Panc1 (cell line): ENCODE results near the gene ZSWIM3. TPM values are rescaled to one million over a fixed set of nuclear protein-coding genes. Genes with fewer than 3 reads are reported as not detected.

ENCODE experiments used
- ATAC-seq: fragments of 200-7000 bp; cut with Tn5 transposase; 2 replicates; pipeline ENCODE4 v1.9.1; 2020; ENCODE audit warnings: mild to moderate bottlenecking, moderate library complexity
- BruUV-seq: library from RNA; stranded (reverse); fragments of 400-500 nt; replicated peaks from 2 replicates; lab custom pipeline; 2021; lab: Mats Ljungman, UMichigan
- CTCF ChIA-PET: fragments of 300-600 bp; sonication (Branson Sonifier 250); formaldehyde crosslinking; loops from one replicate; lab custom pipeline; 2022; ENCODE audit warnings: antibody characterized with exemption; lab: Charles Lee
- POLR2A ChIA-PET: fragments of 300-600 bp; sonication (Branson Sonifier 250); formaldehyde crosslinking; loops from one replicate; lab custom pipeline; 2022; ENCODE audit warnings: antibody characterized with exemption; lab: Charles Lee
- DNase-seq: peaks from one replicate; pipeline ENCODE4 v3.0.0-alpha.2; 2010; ENCODE audit warnings: low read depth, low spot score
- H3K27ac ChIP-seq: 2 replicates; pipeline ENCODE4 v1.5.1; 2011; ENCODE audit warnings: mild to moderate bottlenecking, low read length, inconsistent platforms
- H3K27me3 ChIP-seq: fragments of 200-500 bp; sonication (Bioruptor generic); 2 replicates; pipeline ENCODE4 v1.6.0; 2014; ENCODE audit warnings: low read length, inconsistent platforms; ENCODE audit not compliant: control insufficient read depth, insufficient read depth
- H3K36me3 ChIP-seq: fragments of 200-500 bp; sonication (Bioruptor generic); 2 replicates; pipeline ENCODE4 v1.5.1; 2014; ENCODE audit warnings: inconsistent platforms, mild to moderate bottlenecking, low read length, moderate library complexity; ENCODE audit not compliant: control insufficient read depth, insufficient read depth
- H3K4me1 ChIP-seq: 2 replicates; pipeline ENCODE4 v1.5.1; 2011; ENCODE audit warnings: inconsistent platforms, mild to moderate bottlenecking, low read length, moderate library complexity; ENCODE audit not compliant: control insufficient read depth, insufficient read depth
- H3K4me3 ChIP-seq, 2 experiments: 2 replicates each; pipeline ENCODE4 v1.5.1; 2011 to 2012; ENCODE audit warnings: low read depth in 2 of 2, low read length in 2 of 2, mild to moderate bottlenecking in 2 of 2, inconsistent platforms in 1 of 2, moderate library complexity in 1 of 2
- H3K9me3 ChIP-seq: fragments of 200-500 bp; sonication (Bioruptor generic); 2 replicates; pipeline ENCODE4 v1.5.1; 2014; ENCODE audit warnings: low read depth, mild to moderate bottlenecking, inconsistent platforms, low read length, moderate library complexity; ENCODE audit not compliant: control insufficient read depth, insufficient read depth
- POLR2AphosphoS5 ChIP-seq: IDR thresholded peaks from 2 replicates; pipeline ENCODE4 v1.6.1; 2012; ENCODE audit warnings: mild to moderate bottlenecking, low read depth, low read length, moderate library complexity
- SIN3A ChIP-seq: IDR thresholded peaks from 2 replicates; pipeline ENCODE4 v1.6.1; 2012; ENCODE audit warnings: low read depth, mild to moderate bottlenecking, low read length, moderate library complexity, borderline replicate concordance; ENCODE audit not compliant: insufficient read depth
- TCF7L2 ChIP-seq: IDR thresholded peaks from 2 replicates; pipeline ENCODE4 v1.6.1; 2011; ENCODE audit warnings: mild to moderate bottlenecking, low read depth, low read length, inconsistent platforms
- in situ Hi-C: cut with HindIII; loops from 2 replicates; pipeline ENCODE4 v1.10.0; 2016; ENCODE audit warnings: low sequenced_read_pairs, low pct_unique_long_range_greater_than_20kb
- intact Hi-C: fragments of 100-400 bp; cut with micrococcal nuclease; formaldehyde crosslinking; loops from one replicate; pipeline ENCODE4 v1.10.0; 2022; ENCODE audit not compliant: unreplicated experiment
- total RNA-seq: library from RNA; stranded (reverse); gene quantifications from one replicate; pipeline ENCODE4 v1.2.1, GENCODE V29; 2021; ENCODE audit not compliant: unreplicated experiment
- TF ChIP-seq, protein P1 (sequence below), 2 experiments: IDR thresholded peaks; 2 replicates each; pipeline ENCODE4 v1.6.1; 2011 to 2012; ENCODE audit warnings: low read depth in 2 of 2, control low read depth in 1 of 2, low read length in 1 of 2, mild to moderate bottlenecking in 1 of 2, moderate library complexity in 1 of 2; ENCODE audit not compliant: insufficient read depth in 1 of 2
- TF ChIP-seq, protein P2 (sequence below): fragments of 450-650 bp; IDR thresholded peaks from 2 replicates; pipeline ENCODE4 v1.5.1; 2017; ENCODE audit warnings: mild to moderate bottlenecking

Gene ZSWIM3
- total RNA-seq, 1 experiment from 2014 or later, result 3.6 TPM

DNA sequence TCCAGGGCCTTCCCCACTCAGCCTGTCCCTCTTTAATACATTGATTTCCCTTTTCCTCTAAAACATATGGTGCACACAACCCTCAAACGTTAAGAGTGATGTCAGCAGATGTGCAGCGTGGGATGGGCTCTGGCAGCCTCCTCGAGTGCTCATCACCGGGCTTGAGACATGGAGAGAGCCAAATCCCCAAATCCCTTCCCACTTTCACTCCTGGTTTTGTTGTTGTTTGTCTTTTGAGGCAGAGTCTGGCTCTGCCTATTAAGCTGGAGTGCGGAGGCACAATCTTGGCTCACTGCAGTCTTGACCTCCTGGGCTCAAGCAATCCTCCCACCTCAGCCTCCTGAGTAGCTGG, 60.4 kb downstream of the ZSWIM3 start:
- ATAC-seq (no peak), DNase-seq (no peak)
- no peak overlapping the region for H3K4me3 ChIP-seq
- ChIA-PET CTCF (no interaction called here), POLR2A (interaction anchor here (0.8 kb wide), 1 partner anchor 19 kb away, joined by 3 read pairs; no protein-coding TSS in a partner anchor)
- intact Hi-C loops (no loop called here), in situ Hi-C loops (no loop called here)
- H3K9me3 ChIP-seq, result no peaks in the 10 kb centered on the region
- TF ChIP-seq, protein P1, sequence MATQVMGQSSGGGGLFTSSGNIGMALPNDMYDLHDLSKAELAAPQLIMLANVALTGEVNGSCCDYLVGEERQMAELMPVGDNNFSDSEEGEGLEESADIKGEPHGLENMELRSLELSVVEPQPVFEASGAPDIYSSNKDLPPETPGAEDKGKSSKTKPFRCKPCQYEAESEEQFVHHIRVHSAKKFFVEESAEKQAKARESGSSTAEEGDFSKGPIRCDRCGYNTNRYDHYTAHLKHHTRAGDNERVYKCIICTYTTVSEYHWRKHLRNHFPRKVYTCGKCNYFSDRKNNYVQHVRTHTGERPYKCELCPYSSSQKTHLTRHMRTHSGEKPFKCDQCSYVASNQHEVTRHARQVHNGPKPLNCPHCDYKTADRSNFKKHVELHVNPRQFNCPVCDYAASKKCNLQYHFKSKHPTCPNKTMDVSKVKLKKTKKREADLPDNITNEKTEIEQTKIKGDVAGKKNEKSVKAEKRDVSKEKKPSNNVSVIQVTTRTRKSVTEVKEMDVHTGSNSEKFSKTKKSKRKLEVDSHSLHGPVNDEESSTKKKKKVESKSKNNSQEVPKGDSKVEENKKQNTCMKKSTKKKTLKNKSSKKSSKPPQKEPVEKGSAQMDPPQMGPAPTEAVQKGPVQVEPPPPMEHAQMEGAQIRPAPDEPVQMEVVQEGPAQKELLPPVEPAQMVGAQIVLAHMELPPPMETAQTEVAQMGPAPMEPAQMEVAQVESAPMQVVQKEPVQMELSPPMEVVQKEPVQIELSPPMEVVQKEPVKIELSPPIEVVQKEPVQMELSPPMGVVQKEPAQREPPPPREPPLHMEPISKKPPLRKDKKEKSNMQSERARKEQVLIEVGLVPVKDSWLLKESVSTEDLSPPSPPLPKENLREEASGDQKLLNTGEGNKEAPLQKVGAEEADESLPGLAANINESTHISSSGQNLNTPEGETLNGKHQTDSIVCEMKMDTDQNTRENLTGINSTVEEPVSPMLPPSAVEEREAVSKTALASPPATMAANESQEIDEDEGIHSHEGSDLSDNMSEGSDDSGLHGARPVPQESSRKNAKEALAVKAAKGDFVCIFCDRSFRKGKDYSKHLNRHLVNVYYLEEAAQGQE (IDR thresholded peaks at IDR 0.05; ENCODE audit: insufficient read depth in 1 of 2, low read depth in 2 of 2, low read length in 1 of 2), result no peak
- TF ChIP-seq, protein P2, sequence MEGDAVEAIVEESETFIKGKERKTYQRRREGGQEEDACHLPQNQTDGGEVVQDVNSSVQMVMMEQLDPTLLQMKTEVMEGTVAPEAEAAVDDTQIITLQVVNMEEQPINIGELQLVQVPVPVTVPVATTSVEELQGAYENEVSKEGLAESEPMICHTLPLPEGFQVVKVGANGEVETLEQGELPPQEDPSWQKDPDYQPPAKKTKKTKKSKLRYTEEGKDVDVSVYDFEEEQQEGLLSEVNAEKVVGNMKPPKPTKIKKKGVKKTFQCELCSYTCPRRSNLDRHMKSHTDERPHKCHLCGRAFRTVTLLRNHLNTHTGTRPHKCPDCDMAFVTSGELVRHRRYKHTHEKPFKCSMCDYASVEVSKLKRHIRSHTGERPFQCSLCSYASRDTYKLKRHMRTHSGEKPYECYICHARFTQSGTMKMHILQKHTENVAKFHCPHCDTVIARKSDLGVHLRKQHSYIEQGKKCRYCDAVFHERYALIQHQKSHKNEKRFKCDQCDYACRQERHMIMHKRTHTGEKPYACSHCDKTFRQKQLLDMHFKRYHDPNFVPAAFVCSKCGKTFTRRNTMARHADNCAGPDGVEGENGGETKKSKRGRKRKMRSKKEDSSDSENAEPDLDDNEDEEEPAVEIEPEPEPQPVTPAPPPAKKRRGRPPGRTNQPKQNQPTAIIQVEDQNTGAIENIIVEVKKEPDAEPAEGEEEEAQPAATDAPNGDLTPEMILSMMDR, result no peak
- TF ChIP-seq SIN3A, result no peak
- no peak for TF ChIP-seq POLR2AphosphoS5
- no peak for TF ChIP-seq TCF7L2
- BruUV-seq, result no TSS peak
- H3K36me3 ChIP-seq, result no peaks in the 10 kb centered on the region
- H3K27ac ChIP-seq, result no peak overlapping the region
- no peaks in the 10 kb centered on the region for H3K27me3 ChIP-seq
- H3K4me1 ChIP-seq, result no peaks in the 10 kb centered on the region

DNA sequence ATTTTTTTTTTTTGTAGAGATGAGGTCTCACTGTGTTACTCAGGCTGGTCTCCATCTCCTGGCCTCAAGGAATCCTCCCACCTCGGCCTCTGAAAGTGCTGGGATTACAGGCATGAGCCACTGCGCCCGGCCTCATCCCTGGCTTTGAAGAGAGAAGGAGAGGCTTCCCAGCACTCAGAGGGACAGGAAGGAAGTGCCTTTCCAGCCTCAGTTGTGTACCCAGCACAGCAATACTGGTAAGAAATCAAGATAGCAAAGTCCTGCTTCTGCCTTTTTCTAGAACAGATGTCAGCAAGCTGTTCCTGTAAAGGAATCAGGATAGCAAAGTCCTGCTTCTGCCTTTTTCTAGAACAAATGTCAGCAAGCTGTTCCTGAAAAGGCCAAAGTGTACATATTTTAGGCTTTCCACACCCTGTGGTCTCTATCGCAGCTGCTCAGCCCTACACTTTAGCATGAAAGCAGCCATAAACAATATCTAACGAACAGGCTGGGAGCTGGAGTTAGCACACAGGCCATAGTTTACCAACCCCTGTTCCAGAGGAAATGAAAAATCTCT, 60.8 kb downstream of the ZSWIM3 start:
- H3K27ac ChIP-seq, result no peak overlapping the region
- ChIA-PET CTCF (no interaction called here), POLR2A (interaction anchor here (0.8 kb wide), 1 partner anchor 19 kb away, joined by 3 read pairs; no protein-coding TSS in a partner anchor)
- no peak overlapping the region for H3K4me3 ChIP-seq
- intact Hi-C loops, result no loop called here
- no peaks in the 10 kb centered on the region for H3K9me3 ChIP-seq
- no peak for ATAC-seq
- no peaks in the 10 kb centered on the region for H3K36me3 ChIP-seq
- BruUV-seq, result no TSS peak
- in situ Hi-C loops, result no loop called here
- H3K27me3 ChIP-seq, result no peaks in the 10 kb centered on the region
- H3K4me1 ChIP-seq, result no peaks in the 10 kb centered on the region
- DNase-seq, result no peak
- TF ChIP-seq POLR2AphosphoS5, result no peak
- TF ChIP-seq, protein P2, result no peak
- no peak for TF ChIP-seq TCF7L2
- TF ChIP-seq, protein P1 (IDR thresholded peaks at IDR 0.05; ENCODE audit: insufficient read depth in 1 of 2, low read depth in 2 of 2, low read length in 1 of 2), result no peak
- TF ChIP-seq SIN3A, result no peak
